SK-MEL-5 (cell line): ENCODE data around the gene PDZD4. TPM values are rescaled to one million over a fixed set of nuclear protein-coding genes. Genes with fewer than 3 reads are reported as not detected.

ENCODE experiments used
- DNase-seq: peaks from one replicate; pipeline ENCODE4 v3.0.0-alpha.2; 2016; ENCODE audit warnings: low read depth, low spot score
- in situ Hi-C: cut with HindIII; loops from 2 replicates; pipeline ENCODE4 v1.10.0; 2016; ENCODE audit warnings: low sequenced_read_pairs, high pct_unique_total_duplicates, low pct_unique_long_range_greater_than_20kb
- total RNA-seq: library from RNA; depleted of rRNA; stranded (reverse); fragments of >200 nt; shearing (Covaris generic); gene quantifications from 2 replicates; pipeline ENCODE4 v1.2.3, GENCODE V29; 2014

PDZD4 gene
- total RNA-seq, 1 experiment from 2014 or later: 15.2 TPM

DNA sequence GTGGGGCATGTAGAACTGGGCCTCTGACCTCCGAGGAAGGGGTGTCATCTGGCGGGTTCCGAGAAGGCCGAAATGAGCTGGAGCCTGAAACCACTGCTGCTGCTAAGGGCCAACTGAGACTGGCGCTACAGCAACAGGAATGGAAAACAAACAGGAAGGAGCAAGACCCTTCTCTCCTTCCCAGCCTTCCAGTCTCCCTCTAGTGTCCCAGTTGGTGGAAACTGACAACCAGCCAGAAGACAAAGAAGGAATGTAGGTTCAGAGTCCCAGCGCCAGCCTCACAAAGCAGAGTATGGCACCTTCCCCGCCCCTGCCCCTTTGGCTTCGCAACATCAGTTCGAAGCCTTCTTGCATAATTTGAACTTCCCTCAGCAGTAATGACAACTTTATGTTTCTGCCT lies 24.4 kb upstream of the PDZD4 start:
- no peak for DNase-seq

DNA sequence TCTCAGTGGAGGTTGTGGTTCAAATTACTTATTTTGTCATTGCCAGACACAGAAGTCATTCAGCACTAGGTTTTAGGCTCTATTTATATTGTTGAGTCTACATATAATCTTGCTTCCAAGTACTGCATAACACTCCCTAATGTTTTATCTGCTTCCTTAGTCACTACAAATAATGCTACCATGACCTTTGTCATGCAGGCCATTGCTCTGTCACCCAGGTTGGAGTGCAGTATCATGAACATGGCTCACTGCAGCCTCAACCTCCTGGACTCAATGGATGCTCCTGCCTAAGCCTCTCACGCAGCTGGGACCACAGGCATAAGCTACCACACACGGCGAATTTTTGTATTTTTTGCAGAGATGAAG lies 23.5 kb upstream of the PDZD4 start:
- in situ Hi-C loops: no loop called here
- DNase-seq: no peak

More for the DNA sequence above, 24.4 kb upstream of the PDZD4 start:
- in situ Hi-C loops: no loop called here

DNA sequence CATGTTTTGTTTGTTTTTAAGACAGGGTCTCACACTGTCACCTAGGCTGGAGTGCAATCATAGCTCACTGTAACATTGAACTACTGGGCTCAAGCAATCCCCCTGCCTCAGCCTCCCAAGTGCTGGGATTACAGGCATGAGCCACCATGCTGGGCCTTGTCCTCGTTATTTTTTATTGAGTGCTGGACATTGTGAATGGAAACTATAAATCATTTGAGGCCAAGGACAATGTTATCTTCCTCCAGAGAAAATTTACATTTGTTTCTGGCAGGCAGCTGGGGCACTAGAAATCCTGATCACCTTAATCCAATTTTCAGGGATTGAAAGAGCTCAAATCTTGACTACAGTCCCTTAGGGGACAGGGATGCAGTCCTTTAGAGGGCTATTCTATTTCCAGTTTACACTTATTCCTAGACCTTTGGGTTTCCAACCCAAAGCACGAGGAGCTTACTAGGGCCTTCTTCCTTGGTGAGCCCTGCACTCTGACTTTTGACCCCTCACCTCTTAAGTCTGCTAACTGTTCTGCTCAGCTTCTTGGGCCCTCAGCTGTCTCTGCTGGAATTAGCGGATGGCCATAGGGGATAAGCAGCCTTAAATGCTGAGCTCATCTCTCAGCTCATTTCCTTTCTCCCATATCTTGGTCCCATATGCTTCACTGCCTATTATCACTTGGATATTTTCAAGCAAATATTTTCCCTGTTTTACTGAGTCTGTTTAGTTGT lies 23.0 kb upstream of the PDZD4 start:
- in situ Hi-C loops: no loop called here
- no peak for DNase-seq

DNA sequence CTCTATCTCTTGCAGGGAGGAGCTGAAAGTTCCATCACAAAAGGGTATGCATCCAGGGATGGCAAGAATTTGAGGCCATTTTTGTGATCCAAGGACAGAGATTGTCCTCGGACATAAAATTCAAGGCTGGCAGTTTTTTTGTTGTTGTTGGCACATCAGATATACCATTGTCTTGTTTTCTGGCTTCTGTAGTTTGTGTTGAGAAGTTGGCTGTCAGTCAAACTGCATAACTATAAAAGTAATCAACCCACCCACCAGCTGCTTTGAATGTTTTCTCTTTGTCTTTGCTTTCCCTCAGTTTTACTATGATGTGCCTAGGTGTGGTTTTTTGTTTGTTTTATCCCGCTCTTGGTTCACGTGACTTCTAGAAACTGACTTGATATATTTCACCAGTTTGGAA lies 21.6 kb upstream of the PDZD4 start:
- in situ Hi-C loops: no loop called here
- no peak for DNase-seq

DNA sequence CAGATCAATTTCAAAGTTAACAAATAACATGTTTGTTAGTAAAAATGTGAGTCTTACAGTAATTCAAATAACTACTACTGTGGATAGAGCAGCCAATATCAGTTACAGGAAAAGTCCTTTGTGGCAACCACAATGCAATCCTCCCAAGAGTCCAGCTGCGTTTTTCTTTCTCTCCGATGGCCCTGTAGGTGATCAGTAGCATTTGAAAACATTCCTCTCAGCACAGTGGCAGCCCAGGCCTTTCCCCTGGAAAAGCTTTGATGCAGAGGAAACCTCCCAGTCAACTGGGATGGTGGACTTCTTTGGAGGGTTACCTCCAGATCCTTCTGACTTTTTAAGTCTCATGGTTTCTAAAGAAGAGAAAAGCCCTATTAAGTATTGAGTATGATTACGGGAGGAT lies 18.0 kb upstream of the PDZD4 start:
- in situ Hi-C loops: no loop called here
- DNase-seq: no peak

DNA sequence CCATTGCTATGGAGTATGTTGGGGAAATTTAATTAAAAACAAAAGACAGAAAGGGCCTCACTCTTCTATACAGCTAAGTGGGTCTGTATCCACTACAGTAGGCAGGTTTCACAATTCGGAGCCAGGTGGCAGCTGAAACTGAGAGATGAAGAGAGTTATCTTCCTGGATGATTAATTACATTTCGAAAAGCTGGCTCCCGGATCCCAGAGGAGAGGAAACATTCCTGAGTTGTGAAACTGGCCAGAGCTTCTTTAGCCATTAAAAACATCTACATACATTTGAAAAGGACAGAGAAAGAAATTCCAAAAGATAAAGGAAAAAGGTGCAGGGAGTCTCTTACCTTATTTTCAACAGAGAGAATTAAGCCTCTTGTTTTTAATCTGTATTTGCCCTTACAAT lies 15.5 kb upstream of the PDZD4 start:
- in situ Hi-C loops: no loop called here
- DNase-seq: no peak

DNA sequence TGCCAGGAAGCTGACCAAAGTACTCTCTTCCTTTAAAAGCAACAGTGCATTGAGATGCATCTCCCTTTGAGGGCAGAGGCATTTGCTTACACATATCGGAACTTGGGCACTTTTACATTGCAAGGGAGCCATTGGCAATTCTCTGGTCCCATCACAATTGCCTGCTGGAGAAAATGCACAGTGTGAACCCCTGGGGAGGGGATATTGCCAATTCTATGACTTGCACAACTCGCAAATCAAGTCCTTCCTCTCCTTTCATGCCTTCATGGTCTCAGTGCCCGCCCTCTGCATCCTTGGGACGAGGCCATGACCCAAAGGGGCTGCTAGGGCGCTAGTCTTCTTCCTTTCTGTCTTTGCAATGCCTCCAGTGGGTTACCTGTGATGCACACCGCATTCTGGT lies 14.9 kb upstream of the PDZD4 start:
- in situ Hi-C loops: no loop called here
- no peak for DNase-seq

DNA sequence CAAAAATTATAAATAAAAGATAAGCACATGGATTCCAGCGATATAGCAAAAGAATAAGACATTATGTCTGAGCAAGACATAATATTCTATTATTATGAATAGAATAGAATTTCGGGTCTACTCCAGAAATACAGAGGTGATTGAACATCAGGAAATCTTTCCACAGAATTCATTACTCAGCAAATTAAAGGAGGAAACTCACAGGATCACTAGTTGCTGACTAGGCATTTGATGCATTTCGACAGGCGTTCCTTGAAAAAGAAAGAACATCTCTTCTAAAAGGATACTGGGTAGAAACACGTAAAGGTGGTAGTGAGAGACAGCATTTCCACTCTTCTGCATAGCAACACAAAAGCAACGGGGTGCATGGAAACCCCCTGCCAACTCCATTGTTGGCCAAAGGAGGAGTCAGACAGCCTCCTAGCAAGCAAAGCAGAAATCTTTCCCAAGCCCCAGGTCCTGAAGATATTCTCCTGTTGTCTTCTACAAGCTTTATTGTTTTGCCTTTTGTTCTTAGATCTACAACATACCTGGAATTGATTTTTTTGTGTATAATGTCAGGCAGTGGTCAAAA lies 14.3 kb upstream of the PDZD4 start:
- no peak for DNase-seq
- in situ Hi-C loops: no loop called here

DNA sequence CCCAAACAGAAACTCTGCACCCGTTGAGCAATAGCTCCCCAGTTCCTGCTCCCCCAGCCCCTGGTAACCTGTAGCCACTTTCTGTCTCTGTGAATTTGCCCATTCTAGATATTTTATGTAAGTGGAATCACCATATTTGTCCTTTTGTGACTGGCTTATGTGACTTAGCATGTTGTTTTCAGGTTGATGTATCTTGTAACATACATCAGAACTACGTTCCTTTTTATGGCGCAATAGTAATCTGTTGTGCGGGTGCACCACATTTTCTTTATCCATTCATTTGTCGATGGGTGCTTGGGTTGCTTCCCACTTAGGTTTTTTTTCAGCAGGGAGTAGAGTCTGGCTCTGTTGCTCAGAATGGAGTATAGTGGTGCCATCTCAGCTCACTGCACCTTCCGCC lies 6.6 kb upstream of the PDZD4 start:
- in situ Hi-C loops: no loop called here
- no peak for DNase-seq

DNA sequence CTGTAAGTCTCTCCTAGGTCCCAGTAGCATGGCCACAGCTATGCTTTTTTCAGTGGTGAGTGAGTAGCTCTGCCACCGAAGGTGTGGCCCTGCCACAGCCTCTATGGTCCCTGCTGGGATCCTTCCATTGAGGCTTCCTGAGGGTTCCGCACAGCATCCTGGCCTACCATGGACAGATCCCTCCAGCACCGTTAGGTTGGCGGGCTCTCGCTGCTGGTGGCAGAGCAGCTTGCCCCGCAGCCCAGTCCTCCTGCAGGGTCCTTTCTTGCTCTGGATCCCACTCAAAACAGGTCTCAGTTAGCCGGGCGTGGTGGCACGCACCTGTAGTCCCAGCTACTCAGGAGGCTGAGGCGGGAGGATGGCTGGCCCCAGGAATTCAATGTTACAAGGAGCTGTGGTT lies 2.4 kb upstream of the PDZD4 start:
- no peak for DNase-seq
- in situ Hi-C loops: no loop called here

DNA sequence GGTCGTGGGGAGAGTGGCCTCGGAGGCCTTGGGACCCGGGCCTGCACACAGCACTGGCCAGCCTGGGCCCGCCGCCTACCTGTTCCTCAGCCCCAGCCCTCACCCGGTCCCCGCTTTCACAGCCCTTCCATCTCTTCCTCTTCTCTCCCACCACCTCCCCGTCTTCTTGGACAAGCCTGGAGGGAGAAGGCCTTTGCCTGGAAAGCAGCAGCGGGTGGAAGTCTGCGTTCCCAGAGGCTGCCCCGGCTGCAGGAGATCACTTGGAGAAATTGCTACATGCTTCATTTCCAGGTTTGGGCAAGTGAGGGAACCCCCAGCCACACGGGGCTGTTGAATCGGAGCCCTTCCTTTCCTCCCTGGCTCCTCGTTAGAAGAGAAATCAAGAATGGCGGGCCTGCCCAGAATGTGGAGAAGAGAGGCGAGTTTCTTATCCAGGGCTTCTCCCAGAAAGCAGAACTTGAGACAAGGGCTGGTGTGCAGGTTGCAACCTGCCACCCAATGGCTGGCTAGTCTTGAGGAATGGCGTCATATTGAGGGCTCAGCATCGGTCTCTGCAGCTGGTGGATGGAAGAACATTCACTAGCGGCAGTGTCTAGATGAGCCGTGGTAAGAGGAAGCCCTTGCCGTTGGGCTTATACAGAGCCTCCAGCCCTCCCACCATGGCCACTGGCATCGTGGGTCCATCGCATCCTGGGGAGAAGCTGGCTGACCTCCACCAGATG lies 1.2 kb upstream of the PDZD4 start:
- DNase-seq: no peak
- in situ Hi-C loops: no loop called here

DNA sequence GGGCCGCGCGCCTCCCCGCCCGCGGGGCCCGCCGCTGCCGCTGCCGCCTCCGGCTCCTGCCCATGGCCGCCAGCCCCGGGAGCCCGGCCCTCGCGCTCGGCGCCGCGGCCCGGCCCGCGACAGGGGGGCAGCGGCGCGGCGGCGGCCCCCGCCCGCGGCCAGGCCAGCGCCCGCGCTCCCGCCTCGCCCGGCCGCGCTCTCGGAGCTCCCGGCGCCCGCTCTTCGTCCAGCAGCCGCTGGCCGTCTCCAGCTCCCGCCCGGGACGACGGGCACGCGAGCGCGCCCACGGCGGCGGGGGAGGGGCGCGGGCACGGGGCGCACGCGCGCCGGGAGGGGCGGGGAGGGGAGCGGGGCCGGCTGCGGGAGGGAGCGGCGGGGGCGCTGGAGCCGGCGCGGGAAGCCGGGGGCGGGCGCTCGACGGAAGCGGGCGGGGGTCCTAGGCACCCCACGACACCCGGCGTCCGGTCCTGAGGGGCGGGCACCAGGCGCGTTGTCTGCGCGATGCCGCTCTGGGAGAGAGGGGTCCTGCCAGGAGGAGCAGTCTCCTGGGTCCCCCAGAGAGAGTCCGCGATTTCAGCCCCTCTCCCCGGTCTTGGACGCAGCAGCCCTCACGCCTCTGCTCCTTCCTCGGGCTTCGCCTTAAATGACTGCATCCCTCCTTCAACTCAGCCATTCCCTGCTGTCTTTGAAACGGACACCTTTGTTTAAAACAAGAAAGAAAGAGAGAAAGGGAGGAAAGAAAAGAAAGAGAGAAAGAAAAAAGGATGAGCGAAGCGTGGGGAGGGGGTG lies 490 bp upstream of the PDZD4 start:
- in situ Hi-C loops: no loop called here
- no peak for DNase-seq

DNA sequence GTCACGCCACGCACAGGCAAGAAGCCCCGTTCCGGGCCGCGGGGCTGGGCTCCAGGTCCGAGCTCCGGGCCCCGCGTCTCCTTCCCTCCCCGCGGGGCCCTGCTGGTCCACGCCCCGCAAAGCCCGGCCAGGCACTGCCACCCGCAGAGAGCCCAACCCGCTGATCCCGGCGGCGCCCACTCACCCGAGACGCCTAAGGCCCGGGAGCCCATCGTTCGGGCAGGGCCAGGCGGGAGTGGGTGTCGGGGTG lies 870 bp downstream of the PDZD4 start:
- DNase-seq: no peak
- in situ Hi-C loops: no loop called here

DNA sequence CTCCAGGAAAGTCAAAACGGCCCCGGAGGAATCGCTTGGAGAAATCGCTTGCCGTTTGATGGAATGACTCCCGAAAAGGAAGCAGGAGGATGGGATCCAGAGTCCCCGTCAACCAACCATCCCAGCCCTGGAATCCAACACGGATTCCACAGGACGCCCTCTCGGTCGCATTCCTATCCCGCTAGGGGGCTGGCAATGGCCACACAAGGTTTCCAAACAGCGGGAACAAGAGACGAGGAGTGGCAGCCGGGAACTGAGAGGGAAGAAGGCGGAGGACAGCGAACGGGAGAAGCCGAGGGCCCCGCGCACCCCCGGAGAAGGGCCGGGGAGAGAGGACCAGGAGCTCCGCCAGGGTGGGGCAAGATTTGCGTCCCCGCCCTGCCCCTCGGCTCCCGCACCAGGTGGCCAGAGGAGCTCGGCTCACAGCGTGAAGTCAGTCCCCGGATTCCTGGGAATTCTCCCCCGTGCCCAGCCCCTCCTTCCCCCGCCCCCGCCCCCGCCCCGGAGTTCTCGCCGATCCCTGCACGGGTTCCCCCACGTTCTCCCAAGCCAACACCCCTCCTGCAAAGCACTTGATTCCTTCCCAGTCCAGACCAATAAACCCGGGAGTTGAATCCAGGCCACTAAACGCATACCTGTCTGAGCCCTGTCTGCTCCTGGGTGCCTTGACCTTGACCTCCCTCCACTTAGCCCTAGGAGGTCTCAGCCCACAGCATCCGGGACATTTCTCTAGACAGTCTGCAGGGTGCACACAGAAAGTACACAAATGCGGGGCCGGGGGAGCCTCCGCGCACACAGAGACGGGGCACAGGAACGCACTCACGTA lies 1.4 kb downstream of the PDZD4 start:
- in situ Hi-C loops: no loop called here
- DNase-seq: no peak

DNA sequence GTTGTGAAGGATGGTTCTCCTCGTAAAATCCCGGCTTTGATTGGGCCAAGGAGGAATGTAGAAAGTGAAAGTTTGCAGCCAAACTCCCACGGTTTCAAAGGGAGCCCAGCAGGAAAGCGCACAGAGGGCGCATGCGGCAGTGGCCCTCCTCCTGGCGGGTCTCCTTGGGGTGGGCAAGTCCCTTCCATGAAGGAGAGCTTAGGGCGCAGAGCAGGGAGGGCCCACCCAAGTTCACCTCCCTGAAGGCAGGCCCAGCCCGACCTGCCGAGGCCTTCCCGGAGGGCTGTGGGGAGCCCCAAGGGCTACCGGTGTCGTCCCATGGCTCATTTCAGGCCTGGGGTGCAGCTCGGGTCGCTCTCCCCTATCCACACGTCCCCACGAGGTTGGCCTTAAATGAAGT lies 2.0 kb downstream of the PDZD4 start:
- in situ Hi-C loops: no loop called here
- no peak for DNase-seq

DNA sequence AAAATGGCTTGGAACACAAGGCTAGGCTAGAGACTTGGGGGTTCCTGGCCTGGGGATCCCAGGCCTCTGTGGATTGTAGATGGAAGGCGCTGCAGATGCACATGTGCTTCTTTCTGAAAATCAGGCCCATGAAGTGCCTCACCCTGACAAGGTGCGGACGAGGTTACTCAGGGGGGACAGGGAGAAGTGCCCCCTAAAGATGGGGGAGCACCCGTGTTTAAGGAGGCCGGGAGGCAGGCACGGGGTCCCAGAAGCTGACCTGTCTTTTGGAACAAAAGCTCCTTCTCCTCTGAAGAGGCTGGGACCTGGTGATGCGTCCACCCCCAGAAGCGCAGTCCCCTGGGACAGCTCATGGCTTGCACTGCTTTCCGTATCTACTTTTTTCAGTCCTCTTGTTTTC lies 2.4 kb downstream of the PDZD4 start:
- DNase-seq: no peak
- in situ Hi-C loops: no loop called here

DNA sequence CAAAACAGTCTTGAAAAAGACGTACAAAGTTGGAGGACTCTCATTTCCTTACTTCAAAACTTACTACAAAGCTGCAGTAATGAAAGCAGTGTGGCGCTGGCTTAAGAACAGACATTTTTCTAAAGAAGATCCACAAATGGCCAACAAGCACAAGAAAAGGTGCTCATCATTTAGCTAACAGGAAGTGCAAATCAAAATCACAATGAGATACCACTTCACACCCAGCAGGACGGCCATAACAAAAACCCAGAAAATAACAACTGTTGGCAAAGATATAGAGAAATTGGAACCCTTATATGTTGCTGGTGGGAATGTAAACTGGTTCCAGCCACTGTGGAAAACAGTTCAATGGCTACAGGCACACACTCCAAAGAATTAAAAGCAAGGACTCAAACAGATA lies 3.3 kb downstream of the PDZD4 start:
- in situ Hi-C loops: no loop called here
- no peak for DNase-seq

DNA sequence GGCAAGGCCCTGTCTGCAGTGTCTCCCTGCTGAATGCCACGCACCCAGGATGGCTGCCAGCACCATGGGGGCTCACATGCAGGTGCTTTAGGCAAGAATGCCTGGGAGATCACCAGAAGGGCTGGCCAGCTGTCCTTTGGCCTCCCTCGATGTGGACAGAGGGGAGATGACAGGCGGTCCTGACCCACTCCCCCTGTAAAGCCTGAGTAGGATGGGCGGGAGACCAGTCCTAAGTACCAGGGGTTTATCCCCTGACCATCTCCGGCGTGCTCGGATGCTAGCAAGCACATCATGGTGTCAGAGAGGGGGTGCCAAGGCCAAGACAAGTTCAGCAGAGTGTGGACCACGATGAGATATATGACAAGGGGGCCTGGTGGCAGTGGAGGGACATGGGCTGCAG lies 5.3 kb downstream of the PDZD4 start:
- in situ Hi-C loops: no loop called here
- DNase-seq: no peak
